Measurements from ENCODE around the gene SYAP1. TPM values are rescaled to one million over a fixed set of nuclear protein-coding genes. Genes with fewer than 3 reads are reported as not detected.

The SYAP1 gene
- total RNA-seq, 1 experiment from 2014 or later, result 18.5 TPM

DNA sequence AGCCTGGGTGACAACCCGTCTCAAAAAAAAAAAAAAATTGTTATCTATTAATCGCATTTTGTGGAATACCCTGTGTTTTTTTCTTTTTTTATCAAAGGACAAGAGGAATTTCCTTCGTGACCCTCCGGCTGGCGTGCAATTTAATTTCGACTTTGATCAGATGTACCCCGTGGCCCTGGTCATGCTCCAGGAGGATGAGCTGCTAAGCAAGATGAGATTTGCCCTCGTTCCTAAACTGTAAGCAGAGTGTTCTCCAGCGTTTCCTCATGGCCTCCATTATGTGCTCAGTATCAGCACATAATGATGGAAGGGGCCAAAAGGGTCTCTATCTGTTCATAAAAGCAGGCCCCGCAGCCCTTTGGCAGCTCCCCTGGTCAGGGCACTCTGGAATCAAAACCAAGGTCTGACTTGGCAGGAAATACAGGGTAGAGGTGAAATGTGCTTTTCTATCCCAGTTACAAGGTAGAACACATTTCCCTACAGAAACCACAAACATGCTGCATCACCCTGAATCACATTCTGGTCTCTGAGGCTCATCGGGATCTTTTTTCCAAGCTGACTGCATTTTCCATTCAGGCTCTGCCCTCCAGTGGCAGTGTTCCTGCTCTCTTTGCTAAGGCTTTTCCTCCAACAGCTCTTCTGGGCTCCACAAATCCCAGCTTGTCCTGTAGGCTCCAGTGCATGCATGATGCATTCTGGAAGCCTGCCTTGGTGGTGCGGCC is 24.4 kb downstream of the SYAP1 start:
- no peak for ATAC-seq
- Mint-ChIP-seq H3K9me3 (no peaks in the 10 kb centered on the region), H3K36me3 (peaks cover 35% of the 10 kb centered on the region), H3K27ac (no peak overlapping the region), H3K4me1 (no peaks in the 10 kb centered on the region), H3K4me3 (no peak overlapping the region), H3K27me3 (ENCODE audit: low read depth) (no peaks in the 10 kb centered on the region)
- TF ChIP-seq, protein P1, sequence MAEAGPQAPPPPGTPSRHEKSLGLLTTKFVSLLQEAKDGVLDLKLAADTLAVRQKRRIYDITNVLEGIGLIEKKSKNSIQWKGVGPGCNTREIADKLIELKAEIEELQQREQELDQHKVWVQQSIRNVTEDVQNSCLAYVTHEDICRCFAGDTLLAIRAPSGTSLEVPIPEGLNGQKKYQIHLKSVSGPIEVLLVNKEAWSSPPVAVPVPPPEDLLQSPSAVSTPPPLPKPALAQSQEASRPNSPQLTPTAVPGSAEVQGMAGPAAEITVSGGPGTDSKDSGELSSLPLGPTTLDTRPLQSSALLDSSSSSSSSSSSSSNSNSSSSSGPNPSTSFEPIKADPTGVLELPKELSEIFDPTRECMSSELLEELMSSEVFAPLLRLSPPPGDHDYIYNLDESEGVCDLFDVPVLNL (CRISPR knock-in tag; IDR thresholded peaks at IDR 0.05; ENCODE audit: borderline replicate concordance, low read depth), result no peak
- TF ChIP-seq SOX15 (CRISPR knock-in tag; IDR thresholded peaks at IDR 0.05) (no peak), RORB (CRISPR knock-in tag; IDR thresholded peaks at IDR 0.05) (no peak), TCF7 (CRISPR knock-in tag; IDR thresholded peaks at IDR 0.05; ENCODE audit: low read depth) (no peak), ZBTB21 (CRISPR knock-in tag; IDR thresholded peaks at IDR 0.05; ENCODE audit: borderline replicate concordance) (no peak), SP1 (CRISPR knock-in tag; conservative IDR thresholded peaks at IDR 0.05) (no peak), OVOL2 (CRISPR knock-in tag; IDR thresholded peaks at IDR 0.05; ENCODE audit: borderline replicate concordance) (no peak), GABPB1 (CRISPR knock-in tag; IDR thresholded peaks at IDR 0.05) (no peak), EMX1 (CRISPR knock-in tag; IDR thresholded peaks at IDR 0.05) (no peak), ZNF121 (CRISPR knock-in tag; IDR thresholded peaks at IDR 0.05) (no peak), ZNF263 (CRISPR knock-in tag; IDR thresholded peaks at IDR 0.05; ENCODE audit: low read depth) (no peak), ZNF138 (CRISPR knock-in tag; conservative IDR thresholded peaks at IDR 0.05) (no peak)
- TF ChIP-seq, protein P2, sequence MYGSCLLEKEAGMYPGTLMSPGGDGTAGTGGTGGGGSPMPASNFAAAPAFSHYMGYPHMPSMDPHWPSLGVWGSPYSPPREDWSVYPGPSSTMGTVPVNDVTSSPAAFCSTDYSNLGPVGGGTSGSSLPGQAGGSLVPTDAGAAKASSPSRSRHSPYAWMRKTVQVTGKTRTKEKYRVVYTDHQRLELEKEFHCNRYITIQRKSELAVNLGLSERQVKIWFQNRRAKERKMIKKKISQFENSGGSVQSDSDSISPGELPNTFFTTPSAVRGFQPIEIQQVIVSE (CRISPR knock-in tag; IDR thresholded peaks at IDR 0.05; ENCODE audit: borderline replicate concordance), result no peak
- TF ChIP-seq, protein P3, sequence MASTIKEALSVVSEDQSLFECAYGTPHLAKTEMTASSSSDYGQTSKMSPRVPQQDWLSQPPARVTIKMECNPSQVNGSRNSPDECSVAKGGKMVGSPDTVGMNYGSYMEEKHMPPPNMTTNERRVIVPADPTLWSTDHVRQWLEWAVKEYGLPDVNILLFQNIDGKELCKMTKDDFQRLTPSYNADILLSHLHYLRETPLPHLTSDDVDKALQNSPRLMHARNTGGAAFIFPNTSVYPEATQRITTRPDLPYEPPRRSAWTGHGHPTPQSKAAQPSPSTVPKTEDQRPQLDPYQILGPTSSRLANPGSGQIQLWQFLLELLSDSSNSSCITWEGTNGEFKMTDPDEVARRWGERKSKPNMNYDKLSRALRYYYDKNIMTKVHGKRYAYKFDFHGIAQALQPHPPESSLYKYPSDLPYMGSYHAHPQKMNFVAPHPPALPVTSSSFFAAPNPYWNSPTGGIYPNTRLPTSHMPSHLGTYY (CRISPR knock-in tag; IDR thresholded peaks at IDR 0.05), result no peak
- TF ChIP-seq, protein P4, sequence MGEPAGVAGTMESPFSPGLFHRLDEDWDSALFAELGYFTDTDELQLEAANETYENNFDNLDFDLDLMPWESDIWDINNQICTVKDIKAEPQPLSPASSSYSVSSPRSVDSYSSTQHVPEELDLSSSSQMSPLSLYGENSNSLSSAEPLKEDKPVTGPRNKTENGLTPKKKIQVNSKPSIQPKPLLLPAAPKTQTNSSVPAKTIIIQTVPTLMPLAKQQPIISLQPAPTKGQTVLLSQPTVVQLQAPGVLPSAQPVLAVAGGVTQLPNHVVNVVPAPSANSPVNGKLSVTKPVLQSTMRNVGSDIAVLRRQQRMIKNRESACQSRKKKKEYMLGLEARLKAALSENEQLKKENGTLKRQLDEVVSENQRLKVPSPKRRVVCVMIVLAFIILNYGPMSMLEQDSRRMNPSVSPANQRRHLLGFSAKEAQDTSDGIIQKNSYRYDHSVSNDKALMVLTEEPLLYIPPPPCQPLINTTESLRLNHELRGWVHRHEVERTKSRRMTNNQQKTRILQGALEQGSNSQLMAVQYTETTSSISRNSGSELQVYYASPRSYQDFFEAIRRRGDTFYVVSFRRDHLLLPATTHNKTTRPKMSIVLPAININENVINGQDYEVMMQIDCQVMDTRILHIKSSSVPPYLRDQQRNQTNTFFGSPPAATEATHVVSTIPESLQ (CRISPR knock-in tag; IDR thresholded peaks at IDR 0.05), result no peak
- TF ChIP-seq, protein P5, sequence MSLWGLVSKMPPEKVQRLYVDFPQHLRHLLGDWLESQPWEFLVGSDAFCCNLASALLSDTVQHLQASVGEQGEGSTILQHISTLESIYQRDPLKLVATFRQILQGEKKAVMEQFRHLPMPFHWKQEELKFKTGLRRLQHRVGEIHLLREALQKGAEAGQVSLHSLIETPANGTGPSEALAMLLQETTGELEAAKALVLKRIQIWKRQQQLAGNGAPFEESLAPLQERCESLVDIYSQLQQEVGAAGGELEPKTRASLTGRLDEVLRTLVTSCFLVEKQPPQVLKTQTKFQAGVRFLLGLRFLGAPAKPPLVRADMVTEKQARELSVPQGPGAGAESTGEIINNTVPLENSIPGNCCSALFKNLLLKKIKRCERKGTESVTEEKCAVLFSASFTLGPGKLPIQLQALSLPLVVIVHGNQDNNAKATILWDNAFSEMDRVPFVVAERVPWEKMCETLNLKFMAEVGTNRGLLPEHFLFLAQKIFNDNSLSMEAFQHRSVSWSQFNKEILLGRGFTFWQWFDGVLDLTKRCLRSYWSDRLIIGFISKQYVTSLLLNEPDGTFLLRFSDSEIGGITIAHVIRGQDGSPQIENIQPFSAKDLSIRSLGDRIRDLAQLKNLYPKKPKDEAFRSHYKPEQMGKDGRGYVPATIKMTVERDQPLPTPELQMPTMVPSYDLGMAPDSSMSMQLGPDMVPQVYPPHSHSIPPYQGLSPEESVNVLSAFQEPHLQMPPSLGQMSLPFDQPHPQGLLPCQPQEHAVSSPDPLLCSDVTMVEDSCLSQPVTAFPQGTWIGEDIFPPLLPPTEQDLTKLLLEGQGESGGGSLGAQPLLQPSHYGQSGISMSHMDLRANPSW (CRISPR knock-in tag; conservative IDR thresholded peaks at IDR 0.05; ENCODE audit: low read depth), result no peak
- TF ChIP-seq, protein P6, sequence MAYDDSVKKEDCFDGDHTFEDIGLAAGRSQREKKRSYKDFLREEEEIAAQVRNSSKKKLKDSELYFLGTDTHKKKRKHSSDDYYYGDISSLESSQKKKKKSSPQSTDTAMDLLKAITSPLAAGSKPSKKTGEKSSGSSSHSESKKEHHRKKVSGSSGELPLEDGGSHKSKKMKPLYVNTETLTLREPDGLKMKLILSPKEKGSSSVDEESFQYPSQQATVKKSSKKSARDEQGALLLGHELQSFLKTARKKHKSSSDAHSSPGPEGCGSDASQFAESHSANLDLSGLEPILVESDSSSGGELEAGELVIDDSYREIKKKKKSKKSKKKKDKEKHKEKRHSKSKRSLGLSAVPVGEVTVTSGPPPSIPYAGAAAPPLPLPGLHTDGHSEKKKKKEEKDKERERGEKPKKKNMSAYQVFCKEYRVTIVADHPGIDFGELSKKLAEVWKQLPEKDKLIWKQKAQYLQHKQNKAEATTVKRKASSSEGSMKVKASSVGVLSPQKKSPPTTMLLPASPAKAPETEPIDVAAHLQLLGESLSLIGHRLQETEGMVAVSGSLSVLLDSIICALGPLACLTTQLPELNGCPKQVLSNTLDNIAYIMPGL (CRISPR knock-in tag; IDR thresholded peaks at IDR 0.05), result no peak
- TF ChIP-seq, protein P7, sequence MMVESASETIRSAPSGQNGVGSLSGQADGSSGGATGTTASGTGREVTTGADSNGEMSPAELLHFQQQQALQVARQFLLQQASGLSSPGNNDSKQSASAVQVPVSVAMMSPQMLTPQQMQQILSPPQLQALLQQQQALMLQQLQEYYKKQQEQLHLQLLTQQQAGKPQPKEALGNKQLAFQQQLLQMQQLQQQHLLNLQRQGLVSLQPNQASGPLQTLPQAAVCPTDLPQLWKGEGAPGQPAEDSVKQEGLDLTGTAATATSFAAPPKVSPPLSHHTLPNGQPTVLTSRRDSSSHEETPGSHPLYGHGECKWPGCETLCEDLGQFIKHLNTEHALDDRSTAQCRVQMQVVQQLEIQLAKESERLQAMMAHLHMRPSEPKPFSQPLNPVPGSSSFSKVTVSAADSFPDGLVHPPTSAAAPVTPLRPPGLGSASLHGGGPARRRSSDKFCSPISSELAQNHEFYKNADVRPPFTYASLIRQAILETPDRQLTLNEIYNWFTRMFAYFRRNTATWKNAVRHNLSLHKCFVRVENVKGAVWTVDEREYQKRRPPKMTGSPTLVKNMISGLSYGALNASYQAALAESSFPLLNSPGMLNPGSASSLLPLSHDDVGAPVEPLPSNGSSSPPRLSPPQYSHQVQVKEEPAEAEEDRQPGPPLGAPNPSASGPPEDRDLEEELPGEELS (CRISPR knock-in tag; IDR thresholded peaks at IDR 0.05), result no peak
- TF ChIP-seq, protein P8, sequence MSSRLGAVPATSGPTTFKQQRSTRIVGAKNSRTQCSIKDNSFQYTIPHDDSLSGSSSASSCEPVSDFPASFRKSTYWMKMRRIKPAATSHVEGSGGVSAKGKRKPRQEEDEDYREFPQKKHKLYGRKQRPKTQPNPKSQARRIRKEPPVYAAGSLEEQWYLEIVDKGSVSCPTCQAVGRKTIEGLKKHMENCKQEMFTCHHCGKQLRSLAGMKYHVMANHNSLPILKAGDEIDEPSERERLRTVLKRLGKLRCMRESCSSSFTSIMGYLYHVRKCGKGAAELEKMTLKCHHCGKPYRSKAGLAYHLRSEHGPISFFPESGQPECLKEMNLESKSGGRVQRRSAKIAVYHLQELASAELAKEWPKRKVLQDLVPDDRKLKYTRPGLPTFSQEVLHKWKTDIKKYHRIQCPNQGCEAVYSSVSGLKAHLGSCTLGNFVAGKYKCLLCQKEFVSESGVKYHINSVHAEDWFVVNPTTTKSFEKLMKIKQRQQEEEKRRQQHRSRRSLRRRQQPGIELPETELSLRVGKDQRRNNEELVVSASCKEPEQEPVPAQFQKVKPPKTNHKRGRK (CRISPR knock-in tag; IDR thresholded peaks at IDR 0.05; ENCODE audit: borderline replicate concordance), result no peak
- TF ChIP-seq, protein P9, sequence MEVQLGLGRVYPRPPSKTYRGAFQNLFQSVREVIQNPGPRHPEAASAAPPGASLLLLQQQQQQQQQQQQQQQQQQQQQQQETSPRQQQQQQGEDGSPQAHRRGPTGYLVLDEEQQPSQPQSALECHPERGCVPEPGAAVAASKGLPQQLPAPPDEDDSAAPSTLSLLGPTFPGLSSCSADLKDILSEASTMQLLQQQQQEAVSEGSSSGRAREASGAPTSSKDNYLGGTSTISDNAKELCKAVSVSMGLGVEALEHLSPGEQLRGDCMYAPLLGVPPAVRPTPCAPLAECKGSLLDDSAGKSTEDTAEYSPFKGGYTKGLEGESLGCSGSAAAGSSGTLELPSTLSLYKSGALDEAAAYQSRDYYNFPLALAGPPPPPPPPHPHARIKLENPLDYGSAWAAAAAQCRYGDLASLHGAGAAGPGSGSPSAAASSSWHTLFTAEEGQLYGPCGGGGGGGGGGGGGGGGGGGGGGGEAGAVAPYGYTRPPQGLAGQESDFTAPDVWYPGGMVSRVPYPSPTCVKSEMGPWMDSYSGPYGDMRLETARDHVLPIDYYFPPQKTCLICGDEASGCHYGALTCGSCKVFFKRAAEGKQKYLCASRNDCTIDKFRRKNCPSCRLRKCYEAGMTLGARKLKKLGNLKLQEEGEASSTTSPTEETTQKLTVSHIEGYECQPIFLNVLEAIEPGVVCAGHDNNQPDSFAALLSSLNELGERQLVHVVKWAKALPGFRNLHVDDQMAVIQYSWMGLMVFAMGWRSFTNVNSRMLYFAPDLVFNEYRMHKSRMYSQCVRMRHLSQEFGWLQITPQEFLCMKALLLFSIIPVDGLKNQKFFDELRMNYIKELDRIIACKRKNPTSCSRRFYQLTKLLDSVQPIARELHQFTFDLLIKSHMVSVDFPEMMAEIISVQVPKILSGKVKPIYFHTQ (CRISPR knock-in tag; IDR thresholded peaks at IDR 0.05), result no peak
- CTCF ChIA-PET, result interaction anchor here (1.0 kb wide), 1 partner anchor 19 kb away, joined by 3 read pairs; no protein-coding TSS in a partner anchor
- POLR2A ChIA-PET, result no interaction called here
- DNase-seq (ENCODE audit: low spot score), result no peak
